ENCODE measurements around the gene GEMIN2.
"Not testable (repeated sequence)": the region's sequence is repeated elsewhere in the genome, so short reads cannot be mapped to it uniquely, and the experiment has no call there.

Gene GEMIN2

DNA sequence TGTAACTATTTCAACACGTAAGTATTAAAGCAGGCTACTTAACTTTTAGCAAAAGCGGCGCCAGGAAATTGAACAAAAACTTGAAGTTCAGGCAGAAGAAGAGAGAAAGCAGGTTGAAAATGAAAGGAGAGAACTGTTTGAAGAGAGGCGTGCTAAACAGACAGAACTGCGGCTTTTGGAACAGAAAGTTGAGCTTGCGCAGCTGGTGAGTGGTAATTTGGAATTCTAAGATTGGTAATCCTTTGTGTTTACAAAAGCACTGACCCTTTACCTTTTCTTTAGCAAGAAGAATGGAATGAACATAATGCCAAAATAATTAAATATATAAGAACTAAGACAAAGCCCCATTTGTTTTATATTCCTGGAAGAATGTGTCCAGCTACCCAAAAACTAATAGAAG lies 64.9 kb downstream of the GEMIN2 start:
- peaks cover 90% of the 10 kb centered on the region for H3K36me3 ChIP-seq
- no peak overlapping the region for H3K4me3 ChIP-seq (ENCODE audit: low read depth, low read length)
- no peaks in the 10 kb centered on the region for H3K27me3 ChIP-seq (ENCODE audit: insufficient read depth, low read depth, severe bottlenecking)
- no peak for DNase-seq
- H3K27ac ChIP-seq, result no peak overlapping the region
- no peaks in the 10 kb centered on the region for H3K9me3 ChIP-seq (ENCODE audit: severe bottlenecking)
- TF ChIP-seq, protein P1, sequence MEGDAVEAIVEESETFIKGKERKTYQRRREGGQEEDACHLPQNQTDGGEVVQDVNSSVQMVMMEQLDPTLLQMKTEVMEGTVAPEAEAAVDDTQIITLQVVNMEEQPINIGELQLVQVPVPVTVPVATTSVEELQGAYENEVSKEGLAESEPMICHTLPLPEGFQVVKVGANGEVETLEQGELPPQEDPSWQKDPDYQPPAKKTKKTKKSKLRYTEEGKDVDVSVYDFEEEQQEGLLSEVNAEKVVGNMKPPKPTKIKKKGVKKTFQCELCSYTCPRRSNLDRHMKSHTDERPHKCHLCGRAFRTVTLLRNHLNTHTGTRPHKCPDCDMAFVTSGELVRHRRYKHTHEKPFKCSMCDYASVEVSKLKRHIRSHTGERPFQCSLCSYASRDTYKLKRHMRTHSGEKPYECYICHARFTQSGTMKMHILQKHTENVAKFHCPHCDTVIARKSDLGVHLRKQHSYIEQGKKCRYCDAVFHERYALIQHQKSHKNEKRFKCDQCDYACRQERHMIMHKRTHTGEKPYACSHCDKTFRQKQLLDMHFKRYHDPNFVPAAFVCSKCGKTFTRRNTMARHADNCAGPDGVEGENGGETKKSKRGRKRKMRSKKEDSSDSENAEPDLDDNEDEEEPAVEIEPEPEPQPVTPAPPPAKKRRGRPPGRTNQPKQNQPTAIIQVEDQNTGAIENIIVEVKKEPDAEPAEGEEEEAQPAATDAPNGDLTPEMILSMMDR (IDR thresholded peaks at IDR 0.05; ENCODE audit: low read depth, low read length), result no peak

DNA sequence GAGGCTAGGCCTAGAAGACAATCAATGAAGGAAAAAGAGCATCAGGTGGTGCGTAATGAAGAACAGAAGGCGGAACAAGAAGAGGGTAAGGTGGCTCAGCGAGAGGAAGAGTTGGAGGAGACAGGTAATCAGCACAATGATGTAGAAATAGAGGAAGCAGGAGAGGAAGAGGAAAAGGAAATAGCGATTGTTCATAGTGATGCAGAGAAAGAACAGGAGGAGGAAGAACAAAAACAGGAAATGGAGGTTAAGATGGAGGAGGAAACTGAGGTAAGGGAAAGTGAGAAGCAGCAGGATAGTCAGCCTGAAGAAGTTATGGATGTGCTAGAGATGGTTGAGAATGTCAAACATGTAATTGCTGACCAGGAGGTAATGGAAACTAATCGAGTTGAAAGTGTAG lies 66.4 kb downstream of the GEMIN2 start:
- Histone ChIP-seq H3K9me3 (ENCODE audit: severe bottlenecking) (no peaks in the 10 kb centered on the region), H3K36me3 (peaks cover 99% of the 10 kb centered on the region), H3K4me3 (ENCODE audit: low read depth, low read length) (no peak overlapping the region), H3K27me3 (ENCODE audit: insufficient read depth, low read depth, severe bottlenecking) (no peaks in the 10 kb centered on the region), H3K27ac (no peak overlapping the region)
- TF ChIP-seq, protein P1 (IDR thresholded peaks at IDR 0.05; ENCODE audit: low read depth, low read length), result no peak
- DNase-seq, result no peak

DNA sequence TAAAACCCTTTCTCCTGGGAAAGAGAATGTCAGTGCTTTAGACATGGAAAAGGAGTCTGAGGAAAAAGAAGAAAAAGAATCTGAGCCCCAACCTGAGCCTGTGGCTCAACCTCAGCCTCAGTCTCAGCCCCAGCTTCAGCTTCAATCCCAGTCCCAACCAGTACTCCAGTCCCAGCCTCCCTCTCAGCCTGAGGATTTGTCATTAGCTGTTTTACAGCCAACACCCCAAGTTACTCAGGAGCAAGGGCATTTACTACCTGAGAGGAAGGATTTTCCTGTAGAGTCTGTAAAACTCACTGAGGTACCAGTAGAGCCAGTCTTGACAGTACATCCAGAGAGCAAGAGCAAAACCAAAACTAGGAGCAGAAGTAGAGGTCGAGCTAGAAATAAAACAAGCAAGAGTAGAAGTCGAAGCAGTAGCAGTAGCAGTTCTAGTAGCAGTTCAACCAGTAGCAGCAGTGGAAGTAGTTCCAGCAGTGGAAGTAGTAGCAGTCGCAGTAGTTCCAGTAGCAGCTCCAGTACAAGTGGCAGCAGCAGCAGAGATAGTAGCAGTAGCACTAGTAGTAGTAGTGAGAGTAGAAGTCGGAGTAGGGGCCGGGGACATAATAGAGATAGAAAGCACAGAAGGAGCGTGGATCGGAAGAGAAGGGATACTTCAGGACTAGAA lies 67.0 kb downstream of the GEMIN2 start:
- Histone ChIP-seq H3K27me3 (ENCODE audit: insufficient read depth, low read depth, severe bottlenecking) (no peaks in the 10 kb centered on the region), H3K27ac (no peak overlapping the region), H3K9me3 (ENCODE audit: severe bottlenecking) (no peaks in the 10 kb centered on the region), H3K36me3 (peaks cover 92% of the 10 kb centered on the region), H3K4me3 (ENCODE audit: low read depth, low read length) (no peak overlapping the region)
- DNase-seq, result no peak
- TF ChIP-seq, protein P1 (IDR thresholded peaks at IDR 0.05; ENCODE audit: low read depth, low read length), result no peak

DNA sequence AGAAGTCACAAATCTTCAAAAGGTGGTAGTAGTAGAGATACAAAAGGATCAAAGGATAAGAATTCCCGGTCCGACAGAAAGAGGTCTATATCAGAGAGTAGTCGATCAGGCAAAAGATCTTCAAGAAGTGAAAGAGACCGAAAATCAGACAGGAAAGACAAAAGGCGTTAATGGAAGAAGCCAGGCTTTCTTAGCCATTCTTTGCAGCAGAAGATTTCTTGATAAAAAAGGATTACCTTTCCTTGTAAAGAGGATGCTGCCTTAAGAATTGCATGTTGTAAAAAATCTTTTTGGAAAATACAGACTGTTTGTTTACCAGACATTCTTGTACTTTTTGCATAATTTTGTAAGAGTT lies 67.5 kb downstream of the GEMIN2 start:
- no peak overlapping the region for H3K27ac ChIP-seq
- peaks cover 87% of the 10 kb centered on the region for H3K36me3 ChIP-seq

DNA sequence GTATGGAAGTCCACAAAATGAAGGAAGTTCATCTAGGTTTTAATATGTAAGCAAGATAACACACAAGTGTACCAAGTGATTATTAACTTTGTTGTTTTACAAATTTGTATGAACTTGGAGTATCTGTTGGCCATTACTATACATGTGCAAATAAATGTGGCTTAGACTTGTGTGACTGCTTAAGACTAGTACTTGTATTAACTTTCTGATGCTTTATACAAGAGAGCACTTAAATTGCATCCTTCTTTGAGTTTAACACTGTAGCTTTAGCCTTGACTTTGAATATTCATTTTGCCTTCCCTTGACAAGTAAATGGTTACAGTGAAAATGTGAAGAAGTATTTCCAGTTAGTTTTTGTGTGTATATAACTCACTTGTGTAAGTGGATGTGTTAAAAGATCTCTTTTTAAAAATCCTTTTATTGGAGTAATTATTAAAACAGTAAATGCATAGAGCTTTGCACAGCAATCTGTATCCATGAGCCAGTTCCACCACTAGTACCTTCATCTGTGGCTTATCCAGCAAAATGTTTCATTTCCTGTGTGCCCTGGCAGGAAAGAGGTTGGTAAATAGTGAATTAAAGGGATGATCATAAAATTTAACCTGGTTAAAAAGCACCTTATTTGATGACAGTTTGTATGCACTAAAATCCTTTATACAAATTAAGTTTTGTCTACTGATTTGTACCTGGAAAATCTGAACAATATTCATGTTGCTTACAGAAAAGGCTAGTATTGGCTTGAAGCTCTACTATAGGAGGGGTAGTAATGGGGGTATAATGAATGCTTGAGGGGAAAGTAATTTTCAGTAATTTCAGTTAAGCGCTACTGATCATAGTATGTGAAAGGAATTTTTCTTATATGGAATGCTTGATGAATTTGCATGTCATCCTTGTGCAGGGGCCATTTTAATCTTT lies 68.9 kb downstream of the GEMIN2 start:
- TF ChIP-seq, protein P1 (IDR thresholded peaks at IDR 0.05; ENCODE audit: low read depth, low read length), result no peak
- no peak overlapping the region for H3K27ac ChIP-seq
- no peak overlapping the region for H3K4me3 ChIP-seq (ENCODE audit: low read depth, low read length)
- H3K36me3 ChIP-seq, result peaks cover 74% of the 10 kb centered on the region
- H3K9me3 ChIP-seq (ENCODE audit: severe bottlenecking), result no peaks in the 10 kb centered on the region
- no peak for DNase-seq
- no peaks in the 10 kb centered on the region for H3K27me3 ChIP-seq (ENCODE audit: insufficient read depth, low read depth, severe bottlenecking)

More for the DNA sequence above, 67.5 kb downstream of the GEMIN2 start:
- H3K4me3 ChIP-seq (ENCODE audit: low read depth, low read length), result no peak overlapping the region
- H3K27me3 ChIP-seq (ENCODE audit: insufficient read depth, low read depth, severe bottlenecking), result no peaks in the 10 kb centered on the region
- DNase-seq, result no peak
- H3K9me3 ChIP-seq (ENCODE audit: severe bottlenecking), result no peaks in the 10 kb centered on the region
- TF ChIP-seq, protein P1 (IDR thresholded peaks at IDR 0.05; ENCODE audit: low read depth, low read length), result no peak

DNA sequence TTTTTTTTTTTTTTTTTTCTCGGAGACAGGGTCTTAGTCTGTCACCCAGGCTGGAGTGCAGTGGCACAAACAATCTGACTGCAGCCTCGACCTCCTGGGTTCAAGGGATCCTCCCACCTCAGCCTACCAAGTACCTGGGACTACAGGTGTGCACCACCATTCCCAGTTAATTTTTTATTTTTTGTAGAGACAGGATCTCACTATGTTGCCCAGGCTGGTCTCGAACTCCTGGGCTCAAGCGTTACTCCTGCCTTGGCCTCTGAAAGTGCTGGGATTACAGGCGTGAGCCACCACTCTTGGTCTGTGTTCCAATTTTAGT lies 69.5 kb downstream of the GEMIN2 start:
- not testable (repeated sequence) for H3K27ac ChIP-seq

More for the DNA sequence above, 69.5 kb downstream of the GEMIN2 start:
- not testable (repeated sequence) for H3K9me3 ChIP-seq (ENCODE audit: severe bottlenecking); H3K27me3 ChIP-seq (ENCODE audit: insufficient read depth, low read depth, severe bottlenecking); H3K4me3 ChIP-seq (ENCODE audit: low read depth, low read length); DNase-seq
- H3K36me3 ChIP-seq, result peaks cover 68% of the 10 kb centered on the region
